ENCODE results near the gene SOX5. TPM values are rescaled to one million over a fixed set of nuclear protein-coding genes. Genes with fewer than 3 reads are reported as not detected.

The SOX5 gene
- polyA plus RNA-seq, 4 donors = 0.81 to 5.1 (median 1.3) TPM; not detected in 1

DNA sequence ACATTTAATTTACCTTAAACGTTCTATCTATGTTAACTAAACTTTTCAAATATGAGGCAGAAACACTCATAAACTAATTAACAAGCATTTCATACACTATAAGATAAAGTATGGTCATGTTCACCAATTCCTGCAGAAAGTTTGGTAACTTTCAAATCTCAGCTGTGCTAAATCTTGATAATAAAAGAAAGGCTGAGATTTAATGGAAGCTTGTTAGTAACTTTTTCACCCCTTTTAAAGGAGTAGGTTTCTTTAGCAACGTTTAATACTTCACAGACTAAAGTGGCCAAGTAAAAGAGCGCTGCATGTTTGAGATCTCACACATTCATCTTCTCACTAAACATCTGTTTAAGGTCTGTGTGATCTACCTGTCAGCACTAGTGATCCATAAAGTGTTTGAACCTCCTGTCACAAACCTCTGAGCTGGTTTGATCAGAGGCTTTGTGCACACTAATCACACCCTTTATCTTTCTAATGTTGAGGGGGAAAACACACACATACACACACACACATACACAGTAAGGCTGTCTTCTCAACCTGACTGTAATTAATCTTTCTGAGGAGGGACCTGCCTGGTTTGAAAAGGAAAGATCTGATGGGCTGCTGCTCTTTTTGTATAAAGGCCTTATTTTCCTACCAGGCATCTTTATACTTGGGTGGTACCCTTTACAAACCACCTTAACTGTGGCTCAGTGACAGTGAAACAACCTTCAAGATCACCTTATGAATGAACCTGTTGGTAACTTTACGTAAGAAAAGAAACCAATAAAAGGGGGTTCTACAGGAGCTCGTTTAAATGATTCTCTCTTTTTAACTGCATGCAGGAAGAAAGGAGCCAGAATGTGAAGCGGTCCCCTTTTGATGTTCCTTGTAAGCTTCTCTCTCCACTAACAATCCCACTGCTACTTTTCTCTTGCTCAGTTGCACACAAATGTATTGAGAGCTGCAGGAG lies 244.2 kb downstream of the SOX5 start:
- no peaks in the 10 kb centered on the region for H3K4me1 ChIP-seq (ENCODE audit: control insufficient read depth in 3 of 3, insufficient read depth in 2 of 3, low read depth in 1 of 3, low read length in 2 of 3)
- no peaks in the 10 kb centered on the region for H3K27me3 ChIP-seq (ENCODE audit: control insufficient read depth in 3 of 3, insufficient read depth in 3 of 3, low read length in 3 of 3)
- 56 to 64% (median 64%) methylated on average over 6 of the region's 6 CpGs for WGBS, 3 donors
- DNase-seq (no peak), FAIRE-seq (no peak)
- no peaks in the 10 kb centered on the region for H3K36me3 ChIP-seq (ENCODE audit: control insufficient read depth in 3 of 3, insufficient read depth in 2 of 3, low read depth in 1 of 3, low read length in 3 of 3)
- no peak overlapping the region for H3K4me3 ChIP-seq (ENCODE audit: low read depth in 1 of 3, low read length in 3 of 3)
- H3K27ac ChIP-seq (ENCODE audit: low read depth in 1 of 3, low read length in 2 of 3) = no peak overlapping the region
- H3K9me3 ChIP-seq (ENCODE audit: control insufficient read depth in 2 of 2, insufficient read depth in 1 of 2, low read depth in 1 of 2, low read length in 1 of 2) = no peaks in the 10 kb centered on the region

DNA sequence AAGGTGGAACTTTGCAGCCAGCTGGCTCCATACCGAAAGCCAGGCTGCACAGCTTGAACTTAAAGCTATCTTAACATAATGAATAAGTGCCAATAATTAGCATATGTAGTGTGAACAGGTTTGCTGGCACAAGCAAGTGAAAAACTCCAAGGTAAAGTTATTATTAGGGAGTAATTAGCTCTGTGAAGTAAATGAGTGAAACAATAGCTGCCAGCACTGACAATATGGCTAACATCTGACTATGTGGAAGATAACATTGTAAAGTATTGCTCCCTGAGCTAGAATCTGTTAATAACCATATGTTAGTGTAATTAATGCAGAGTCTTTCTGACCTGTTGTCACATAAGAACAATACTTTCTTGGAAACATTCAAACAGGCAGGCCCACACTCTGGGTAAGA lies 246.4 kb downstream of the SOX5 start:
- no peaks in the 10 kb centered on the region for H3K4me1 ChIP-seq (ENCODE audit: control insufficient read depth in 3 of 3, insufficient read depth in 2 of 3, low read depth in 1 of 3, low read length in 2 of 3)
- no peaks in the 10 kb centered on the region for H3K9me3 ChIP-seq (ENCODE audit: control insufficient read depth in 2 of 2, insufficient read depth in 1 of 2, low read depth in 1 of 2, low read length in 1 of 2)
- H3K36me3 ChIP-seq (ENCODE audit: control insufficient read depth in 3 of 3, insufficient read depth in 2 of 3, low read depth in 1 of 3, low read length in 3 of 3) = no peaks in the 10 kb centered on the region
- no peak overlapping the region for H3K27ac ChIP-seq (ENCODE audit: low read depth in 1 of 3, low read length in 2 of 3)
- no peaks in the 10 kb centered on the region for H3K27me3 ChIP-seq (ENCODE audit: control insufficient read depth in 3 of 3, insufficient read depth in 3 of 3, low read length in 3 of 3)
- no peak for DNase-seq
- no peak overlapping the region for H3K4me3 ChIP-seq (ENCODE audit: low read depth in 1 of 3, low read length in 3 of 3)
- 73 to 78% (median 77%) methylated on average over 1 of the region's 1 CpG for WGBS, 3 donors
- no peak for FAIRE-seq

DNA sequence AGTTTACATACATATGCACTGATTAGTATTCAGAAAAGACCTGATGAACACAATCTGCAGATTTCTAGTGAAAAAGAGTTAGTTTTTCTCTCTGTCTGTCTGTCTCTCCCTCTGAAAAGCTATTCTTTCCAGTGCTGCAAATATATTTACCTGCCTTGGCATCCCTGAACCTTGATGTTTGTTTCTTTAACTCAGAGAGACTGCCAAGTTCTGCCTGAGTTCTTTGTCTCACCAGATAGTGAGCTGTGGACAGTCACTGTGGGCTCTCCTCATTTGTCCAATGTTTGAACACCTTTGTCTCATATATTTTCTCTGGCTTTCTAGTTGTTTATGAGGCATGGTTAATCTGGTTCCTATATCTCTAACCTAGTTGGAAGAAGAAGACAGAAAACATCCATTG lies 250.4 kb downstream of the SOX5 start:
- no peaks in the 10 kb centered on the region for H3K4me1 ChIP-seq (ENCODE audit: control insufficient read depth in 3 of 3, insufficient read depth in 2 of 3, low read depth in 1 of 3, low read length in 2 of 3)
- no peak overlapping the region for H3K27ac ChIP-seq (ENCODE audit: low read depth in 1 of 3, low read length in 2 of 3)
- DNase-seq (no peak), FAIRE-seq (no peak)
- H3K36me3 ChIP-seq (ENCODE audit: control insufficient read depth in 3 of 3, insufficient read depth in 2 of 3, low read depth in 1 of 3, low read length in 3 of 3) = no peaks in the 10 kb centered on the region
- H3K27me3 ChIP-seq (ENCODE audit: control insufficient read depth in 3 of 3, insufficient read depth in 3 of 3, low read length in 3 of 3) = no peaks in the 10 kb centered on the region
- peaks cover 0 to 3% of the 10 kb centered on the region in 2 donors for H3K9me3 ChIP-seq (ENCODE audit: control insufficient read depth in 2 of 2, insufficient read depth in 1 of 2, low read depth in 1 of 2, low read length in 1 of 2)
- no peak overlapping the region for H3K4me3 ChIP-seq (ENCODE audit: low read depth in 1 of 3, low read length in 3 of 3)

DNA sequence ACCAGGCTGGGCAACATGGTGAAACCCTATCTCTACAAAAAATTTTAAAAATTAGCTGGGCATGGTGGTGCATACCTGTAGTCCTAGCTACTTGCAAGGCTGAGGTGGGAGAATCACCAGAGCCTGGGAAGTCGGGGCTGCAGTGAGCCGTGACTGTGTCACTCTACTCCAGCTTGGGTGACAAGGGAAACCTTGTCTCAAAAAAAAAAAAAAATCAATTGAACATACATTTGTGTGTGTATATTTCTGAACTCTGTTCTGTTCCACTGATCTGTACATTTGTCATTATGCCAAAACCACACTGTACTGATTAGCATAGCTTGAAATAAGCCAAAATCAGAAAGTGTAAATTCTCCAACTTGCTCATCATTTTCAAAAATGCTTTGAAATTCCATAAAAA lies 254.6 kb downstream of the SOX5 start:
- DNase-seq (no peak), FAIRE-seq (no peak)
- no peaks in the 10 kb centered on the region for H3K27me3 ChIP-seq (ENCODE audit: control insufficient read depth in 3 of 3, insufficient read depth in 3 of 3, low read length in 3 of 3)
- H3K36me3 ChIP-seq (ENCODE audit: control insufficient read depth in 3 of 3, insufficient read depth in 2 of 3, low read depth in 1 of 3, low read length in 3 of 3) = no peaks in the 10 kb centered on the region
- no peak overlapping the region for H3K27ac ChIP-seq (ENCODE audit: low read depth in 1 of 3, low read length in 2 of 3)
- peaks cover 0 to 3% of the 10 kb centered on the region in 2 donors for H3K9me3 ChIP-seq (ENCODE audit: control insufficient read depth in 2 of 2, insufficient read depth in 1 of 2, low read depth in 1 of 2, low read length in 1 of 2)
- H3K4me3 ChIP-seq (ENCODE audit: low read depth in 1 of 3, low read length in 3 of 3) = no peak overlapping the region
- 82 to 88% (median 83%) methylated on average over 2 of the region's 2 CpGs for WGBS, 3 donors
- H3K4me1 ChIP-seq (ENCODE audit: control insufficient read depth in 3 of 3, insufficient read depth in 2 of 3, low read depth in 1 of 3, low read length in 2 of 3) = no peaks in the 10 kb centered on the region

DNA sequence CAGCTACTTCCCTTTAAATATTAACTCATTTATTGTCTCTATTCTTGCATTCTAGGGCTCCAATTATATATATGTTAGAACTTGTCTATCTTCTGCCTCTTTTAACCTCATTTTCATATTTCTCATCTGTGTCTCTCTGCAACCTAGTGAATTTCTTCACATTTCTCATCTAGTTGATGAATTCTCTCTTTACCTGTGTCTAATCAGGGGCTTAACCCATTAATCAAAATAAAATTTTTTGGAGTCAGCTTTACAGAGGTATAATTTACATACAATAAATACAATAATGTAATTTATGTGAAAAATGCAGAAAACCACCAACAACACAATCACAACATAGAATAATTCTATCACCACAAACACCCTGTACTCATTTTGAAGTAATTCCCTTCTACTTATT lies 255.2 kb downstream of the SOX5 start:
- no peak for FAIRE-seq
- Histone ChIP-seq H3K27me3 (ENCODE audit: control insufficient read depth in 3 of 3, insufficient read depth in 3 of 3, low read length in 3 of 3) (no peaks in the 10 kb centered on the region), H3K4me3 (ENCODE audit: low read depth in 1 of 3, low read length in 3 of 3) (no peak overlapping the region), H3K27ac (ENCODE audit: low read depth in 1 of 3, low read length in 2 of 3) (no peak overlapping the region), H3K36me3 (ENCODE audit: control insufficient read depth in 3 of 3, insufficient read depth in 2 of 3, low read depth in 1 of 3, low read length in 3 of 3) (no peaks in the 10 kb centered on the region), H3K4me1 (ENCODE audit: control insufficient read depth in 3 of 3, insufficient read depth in 2 of 3, low read depth in 1 of 3, low read length in 2 of 3) (no peaks in the 10 kb centered on the region), H3K9me3 (ENCODE audit: control insufficient read depth in 2 of 2, insufficient read depth in 1 of 2, low read depth in 1 of 2, low read length in 1 of 2) (peaks cover 0 to 3% of the 10 kb centered on the region in 2 donors)
- DNase-seq = no peak

DNA sequence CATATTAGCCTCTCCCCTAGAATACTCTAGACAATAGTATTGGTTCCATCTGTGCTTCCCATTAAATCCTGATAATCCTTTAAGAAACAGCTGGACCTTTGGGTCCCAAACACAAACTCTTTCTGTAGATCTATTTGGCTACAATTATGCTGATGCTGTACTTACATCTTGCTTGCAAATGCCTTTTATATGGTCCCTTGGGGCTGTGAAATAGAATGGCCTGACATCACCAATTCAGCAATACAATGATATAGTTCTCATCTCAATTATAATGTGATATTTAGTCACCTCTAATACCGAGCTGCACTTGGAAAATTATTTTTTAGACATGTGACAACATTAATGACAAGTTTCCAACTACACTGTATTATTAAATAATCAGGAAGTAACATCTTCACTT lies 261.5 kb downstream of the SOX5 start:
- DNase-seq = no peak
- no peak overlapping the region for H3K27ac ChIP-seq (ENCODE audit: low read depth in 1 of 3, low read length in 2 of 3)
- WGBS, 3 donors = 59 to 63% (median 60%) methylated on average over 1 of the region's 1 CpG
- no peak overlapping the region for H3K4me3 ChIP-seq (ENCODE audit: low read depth in 1 of 3, low read length in 3 of 3)
- FAIRE-seq = no peak
- no peaks in the 10 kb centered on the region for H3K27me3 ChIP-seq (ENCODE audit: control insufficient read depth in 3 of 3, insufficient read depth in 3 of 3, low read length in 3 of 3)
- no peaks in the 10 kb centered on the region for H3K4me1 ChIP-seq (ENCODE audit: control insufficient read depth in 3 of 3, insufficient read depth in 2 of 3, low read depth in 1 of 3, low read length in 2 of 3)
- no peaks in the 10 kb centered on the region for H3K36me3 ChIP-seq (ENCODE audit: control insufficient read depth in 3 of 3, insufficient read depth in 2 of 3, low read depth in 1 of 3, low read length in 3 of 3)
- H3K9me3 ChIP-seq (ENCODE audit: control insufficient read depth in 2 of 2, insufficient read depth in 1 of 2, low read depth in 1 of 2, low read length in 1 of 2) = no peaks in the 10 kb centered on the region

DNA sequence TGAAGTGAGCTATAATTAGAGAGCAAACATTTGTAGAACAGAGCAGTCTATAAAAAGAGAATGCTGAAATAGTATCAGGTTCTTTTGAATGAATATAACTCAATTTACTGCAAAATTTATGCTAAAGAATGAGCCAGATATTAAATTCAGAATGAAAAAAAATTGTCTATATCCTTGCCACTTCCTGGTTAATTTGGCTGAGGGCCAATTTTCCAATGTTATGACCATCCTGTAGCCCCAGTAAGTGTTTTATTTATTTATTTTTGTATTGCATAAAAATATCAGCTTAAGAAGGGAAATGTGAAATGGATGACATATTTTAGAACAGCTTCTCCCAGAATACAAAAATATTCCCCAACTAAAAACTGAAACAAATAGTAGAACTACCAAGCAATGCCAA lies 263.4 kb downstream of the SOX5 start:
- no peaks in the 10 kb centered on the region for H3K36me3 ChIP-seq (ENCODE audit: control insufficient read depth in 3 of 3, insufficient read depth in 2 of 3, low read depth in 1 of 3, low read length in 3 of 3)
- FAIRE-seq = no peak

DNA sequence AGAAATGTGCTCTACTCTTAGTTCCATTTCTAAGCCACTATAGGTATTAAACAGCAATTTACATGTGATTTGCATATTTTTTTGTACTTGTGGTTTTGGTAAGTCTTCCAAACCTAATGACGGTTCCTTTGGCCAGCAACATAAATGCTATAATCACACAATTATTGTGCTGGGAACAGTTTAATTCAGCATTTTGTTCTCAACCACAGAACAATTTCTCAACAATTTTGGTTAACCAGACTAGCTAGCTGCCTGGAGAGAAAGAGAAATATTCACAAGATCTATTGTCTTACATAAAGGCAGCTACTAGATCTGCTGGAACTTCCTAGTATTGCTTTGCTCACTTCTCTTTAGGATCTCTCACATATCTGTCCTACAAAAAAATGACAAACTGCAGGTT lies 265.3 kb downstream of the SOX5 start:
- no peak overlapping the region for H3K4me3 ChIP-seq (ENCODE audit: low read depth in 1 of 3, low read length in 3 of 3)

More for the DNA sequence above, 263.4 kb downstream of the SOX5 start:
- H3K4me1 ChIP-seq (ENCODE audit: control insufficient read depth in 3 of 3, insufficient read depth in 2 of 3, low read depth in 1 of 3, low read length in 2 of 3) = no peaks in the 10 kb centered on the region
- no peaks in the 10 kb centered on the region for H3K27me3 ChIP-seq (ENCODE audit: control insufficient read depth in 3 of 3, insufficient read depth in 3 of 3, low read length in 3 of 3)
- no peak overlapping the region for H3K4me3 ChIP-seq (ENCODE audit: low read depth in 1 of 3, low read length in 3 of 3)
- no peak overlapping the region for H3K27ac ChIP-seq (ENCODE audit: low read depth in 1 of 3, low read length in 2 of 3)
- no peaks in the 10 kb centered on the region for H3K9me3 ChIP-seq (ENCODE audit: control insufficient read depth in 2 of 2, insufficient read depth in 1 of 2, low read depth in 1 of 2, low read length in 1 of 2)
- no peak for DNase-seq

DNA sequence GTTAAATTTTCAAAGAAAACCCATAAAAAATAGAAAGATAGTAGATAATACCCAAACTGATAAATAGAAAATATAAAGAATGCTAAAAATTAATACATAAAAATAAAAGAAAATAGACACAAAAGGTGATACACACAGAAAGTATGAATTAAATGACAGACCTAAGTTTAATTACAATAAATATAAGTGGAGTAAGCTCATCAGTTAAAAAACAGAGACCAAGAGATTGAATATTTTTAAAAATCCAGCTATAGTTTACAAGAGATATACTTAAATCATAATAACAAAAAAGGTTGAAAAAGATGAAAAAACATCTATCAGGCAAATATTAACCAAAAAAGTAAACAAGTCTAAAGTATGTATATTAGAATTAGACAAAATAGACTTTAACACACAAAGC lies 268.2 kb downstream of the SOX5 start:
- no peaks in the 10 kb centered on the region for H3K36me3 ChIP-seq (ENCODE audit: control insufficient read depth in 3 of 3, insufficient read depth in 2 of 3, low read depth in 1 of 3, low read length in 3 of 3)
- DNase-seq (no peak), FAIRE-seq (peak; percentile 49)
- no peak overlapping the region for H3K4me3 ChIP-seq (ENCODE audit: low read depth in 1 of 3, low read length in 3 of 3)
- no peaks in the 10 kb centered on the region for H3K9me3 ChIP-seq (ENCODE audit: control insufficient read depth in 2 of 2, insufficient read depth in 1 of 2, low read depth in 1 of 2, low read length in 1 of 2)
- no peaks in the 10 kb centered on the region for H3K27me3 ChIP-seq (ENCODE audit: control insufficient read depth in 3 of 3, insufficient read depth in 3 of 3, low read length in 3 of 3)
- H3K27ac ChIP-seq (ENCODE audit: low read depth in 1 of 3, low read length in 2 of 3) = no peak overlapping the region
- H3K4me1 ChIP-seq (ENCODE audit: control insufficient read depth in 3 of 3, insufficient read depth in 2 of 3, low read depth in 1 of 3, low read length in 2 of 3) = no peaks in the 10 kb centered on the region

More for the DNA sequence above, 265.3 kb downstream of the SOX5 start:
- WGBS, 3 donors = 76 to 84% (median 81%) methylated on average over 1 of the region's 1 CpG
- Histone ChIP-seq H3K9me3 (ENCODE audit: control insufficient read depth in 2 of 2, insufficient read depth in 1 of 2, low read depth in 1 of 2, low read length in 1 of 2) (no peaks in the 10 kb centered on the region), H3K36me3 (ENCODE audit: control insufficient read depth in 3 of 3, insufficient read depth in 2 of 3, low read depth in 1 of 3, low read length in 3 of 3) (no peaks in the 10 kb centered on the region), H3K27ac (ENCODE audit: low read depth in 1 of 3, low read length in 2 of 3) (no peak overlapping the region), H3K27me3 (ENCODE audit: control insufficient read depth in 3 of 3, insufficient read depth in 3 of 3, low read length in 3 of 3) (no peaks in the 10 kb centered on the region), H3K4me1 (ENCODE audit: control insufficient read depth in 3 of 3, insufficient read depth in 2 of 3, low read depth in 1 of 3, low read length in 2 of 3) (no peaks in the 10 kb centered on the region)
- FAIRE-seq (no peak), DNase-seq (no peak)
